SIG-M5 treated with dmso at 0.1 percent for 504 hours (cell line): ENCODE measurements around the gene ZSWIM4.
"Not testable (repeated sequence)": the region's sequence is repeated elsewhere in the genome, so short reads cannot be mapped to it uniquely, and the experiment has no call there.

Source experiments
- DNase-seq: peaks from one replicate; lab custom pipeline; 2025; ENCODE audit not compliant: unreplicated experiment; lab: John Stamatoyannopoulos, UW

ZSWIM4 gene

GRCh38 chr19:13778398-13778797 is 16.8 kb upstream of the ZSWIM4 start:
- no peak for DNase-seq

DNA sequence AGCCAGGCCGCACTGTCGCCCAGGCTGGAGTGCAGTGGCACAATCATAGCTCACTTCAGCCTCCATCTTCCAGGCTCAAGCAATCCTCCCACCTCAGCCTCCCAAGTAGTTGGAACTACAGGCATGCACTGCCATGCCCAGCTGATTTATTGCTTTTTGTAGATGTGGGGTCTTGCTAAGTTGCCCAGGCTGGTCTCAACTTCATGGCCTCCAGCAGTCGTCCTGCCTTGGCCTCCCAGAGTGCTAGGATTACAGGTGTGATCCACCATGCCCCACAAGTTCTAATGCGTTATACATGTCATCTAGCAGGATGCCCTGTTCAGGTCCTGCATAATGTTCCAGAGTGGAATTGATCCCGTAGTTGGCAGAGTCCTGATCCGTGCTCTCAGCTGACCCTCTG is 16.4 kb upstream of the ZSWIM4 start:
- no peak for DNase-seq

DNA sequence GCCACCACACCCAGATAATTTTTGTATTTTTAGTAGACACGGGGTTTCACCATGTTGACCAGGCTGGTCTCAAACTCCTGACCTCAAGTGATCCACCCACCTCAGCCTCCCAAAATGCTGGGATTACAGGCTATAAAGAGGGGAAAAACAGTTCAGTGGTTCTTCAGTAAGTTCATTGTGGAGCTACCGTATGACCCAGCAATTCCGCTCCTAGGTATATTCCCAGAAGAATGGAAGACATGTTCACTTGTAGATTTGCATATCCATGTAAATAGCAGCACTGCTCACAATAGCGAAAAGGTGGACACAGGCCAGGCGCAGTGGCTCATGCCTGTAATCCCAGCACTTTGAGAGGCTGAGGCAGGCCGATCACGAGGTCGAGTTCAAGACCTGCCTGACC is 15.4 kb upstream of the ZSWIM4 start:
- DNase-seq, result not testable (repeated sequence)

GRCh38 chr19:13781547-13781946 is 13.7 kb upstream of the ZSWIM4 start:
- no peak for DNase-seq

GRCh38 chr19:13782537-13782936 is 12.7 kb upstream of the ZSWIM4 start:
- DNase-seq, result no peak

DNA sequence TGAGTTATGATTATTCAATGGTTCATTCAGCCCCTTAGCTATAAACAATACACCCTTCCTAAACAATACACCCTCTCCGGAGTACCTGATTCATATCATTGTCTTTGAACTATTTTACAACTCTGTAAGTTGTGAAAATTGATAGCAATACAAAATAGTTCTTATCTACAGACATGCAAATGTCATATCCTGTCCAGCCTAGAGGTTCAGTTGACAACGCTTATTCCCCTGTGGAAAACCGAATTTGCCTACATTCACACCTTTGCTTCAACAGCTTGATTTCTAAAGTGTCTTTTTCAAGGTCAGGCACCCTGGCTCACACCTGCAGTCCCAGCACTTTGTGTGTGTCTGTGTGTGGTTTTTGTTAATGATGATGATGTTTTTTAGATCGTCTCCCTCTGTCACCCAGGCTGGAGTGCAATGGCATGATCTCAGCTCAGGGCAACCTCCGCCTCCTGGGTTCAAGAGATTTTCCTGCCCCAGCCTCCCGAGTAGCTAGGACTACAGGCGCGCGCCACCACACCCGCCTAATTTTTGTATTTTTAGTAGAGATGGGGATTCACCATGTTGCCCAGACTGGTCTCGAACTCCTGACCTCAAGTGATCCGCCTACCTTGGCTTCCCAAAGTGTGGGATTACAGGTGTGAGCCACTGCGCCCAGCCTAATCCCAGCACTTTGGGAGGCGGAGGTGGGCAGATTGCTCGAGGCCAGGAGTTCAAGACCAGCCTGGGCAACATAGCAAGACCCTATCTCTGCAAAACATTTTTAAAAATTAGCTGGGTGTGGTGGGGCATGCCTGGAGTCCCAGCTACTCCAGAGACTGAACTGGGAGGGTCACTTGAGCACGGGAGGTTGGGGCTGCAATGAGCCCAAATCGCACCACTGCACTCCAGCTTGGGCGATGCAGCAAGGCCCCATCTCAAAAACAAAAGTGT is 11.4 kb upstream of the ZSWIM4 start:
- DNase-seq, result no peak

- DNase-seq, result peak; percentile 16
These were observed 10.4 kb upstream of the ZSWIM4 start for GRCh38 chr19:13784731-13785452.

GRCh38 chr19:13788991-13789390 is 6.3 kb upstream of the ZSWIM4 start:
- peak; percentile 58 for DNase-seq

- DNase-seq, result peak; percentile 94
These were observed 4.9 kb upstream of the ZSWIM4 start for GRCh38 chr19:13790354-13790753.

- DNase-seq, result not testable (repeated sequence)
These were observed 1.9 kb upstream of the ZSWIM4 start for GRCh38 chr19:13793317-13793716.

GRCh38 chr19:13794398-13794756 is 866 bp upstream of the ZSWIM4 start:
- DNase-seq, result no peak

- DNase-seq, result no peak
These were observed 505 bp downstream of the ZSWIM4 start for GRCh38 chr19:13795595-13796300.

- DNase-seq, result no peak
These were observed 1.2 kb downstream of the ZSWIM4 start for GRCh38 chr19:13796301-13797057.

DNA sequence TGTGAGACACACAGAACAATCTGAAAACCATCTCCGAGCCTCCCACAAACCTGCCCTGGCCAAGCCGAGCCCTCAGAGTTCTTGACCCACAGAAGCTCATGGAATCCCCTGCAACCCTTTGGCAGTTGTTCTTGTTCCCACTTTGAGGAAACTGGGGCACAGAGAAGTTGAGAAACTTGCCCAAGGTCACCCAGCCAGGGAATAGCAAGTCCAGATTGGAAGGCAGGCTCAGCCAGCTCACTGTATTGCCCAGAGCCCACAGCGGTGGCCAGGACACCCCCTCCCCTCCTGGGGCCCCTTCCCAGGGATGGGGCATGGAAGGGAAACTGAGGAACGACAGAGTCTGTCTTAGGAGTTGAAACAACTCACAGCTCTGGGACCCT is 1.8 kb downstream of the ZSWIM4 start:
- DNase-seq, result no peak

DNA sequence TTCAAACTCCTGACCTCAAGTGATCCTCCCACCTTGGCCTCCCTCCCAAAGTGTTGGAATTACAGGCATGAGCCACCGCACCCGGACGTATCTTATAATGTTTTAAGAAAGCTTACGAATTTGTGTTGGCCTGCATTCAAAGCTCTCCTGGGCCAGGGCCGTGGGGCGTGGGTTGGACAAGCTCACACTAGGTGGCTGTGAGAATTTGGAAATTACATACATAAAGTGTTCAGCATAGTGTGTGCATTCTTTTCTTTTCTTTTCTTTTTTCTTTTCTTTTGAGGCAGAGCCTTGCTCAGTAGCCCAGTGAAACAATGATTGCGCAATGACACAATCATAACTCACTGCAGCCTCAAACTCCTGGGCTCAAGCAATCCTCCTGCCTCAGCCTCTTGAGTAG is 2.6 kb downstream of the ZSWIM4 start:
- no peak for DNase-seq

DNA sequence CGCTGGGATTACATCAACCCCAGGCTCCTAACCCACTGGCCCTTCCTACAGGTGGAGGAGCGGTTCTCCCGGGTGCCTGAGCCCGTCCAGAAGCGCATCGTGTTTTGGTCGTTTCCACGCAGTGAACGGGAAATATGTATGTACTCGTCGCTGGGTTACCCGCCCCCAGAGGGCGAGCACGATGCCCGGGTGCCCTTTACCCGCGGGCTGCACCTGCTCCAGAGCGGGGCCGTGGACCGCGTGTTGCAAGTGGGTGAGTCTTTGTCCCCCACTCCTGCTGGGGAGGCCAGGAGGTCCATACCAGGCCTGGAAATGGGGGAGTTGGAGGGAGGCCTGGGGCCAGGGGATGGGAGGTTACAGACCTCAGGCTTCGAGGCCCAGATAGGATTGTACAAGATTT is 4.4 kb downstream of the ZSWIM4 start:
- no peak for DNase-seq

DNA sequence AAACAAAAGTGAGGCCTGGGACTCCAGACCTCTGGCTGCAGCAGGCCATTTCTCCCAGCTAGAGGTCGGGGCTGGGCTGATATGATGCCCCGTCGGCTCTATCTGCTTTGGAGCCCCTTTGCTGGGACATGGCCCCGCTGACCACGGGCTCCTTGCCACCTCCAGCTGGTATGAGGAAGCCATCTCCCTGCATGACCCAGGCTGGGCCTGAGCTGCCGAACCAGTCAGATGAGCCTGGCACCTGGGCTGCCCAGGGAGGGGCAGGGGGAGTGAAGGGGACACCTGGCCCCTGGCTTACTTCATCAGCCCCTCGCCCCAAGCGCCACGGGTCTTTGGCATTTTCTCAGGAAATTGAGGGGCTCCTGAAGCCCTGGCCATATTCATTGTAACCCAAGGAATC is 7.8 kb downstream of the ZSWIM4 start:
- DNase-seq, result no peak

DNA sequence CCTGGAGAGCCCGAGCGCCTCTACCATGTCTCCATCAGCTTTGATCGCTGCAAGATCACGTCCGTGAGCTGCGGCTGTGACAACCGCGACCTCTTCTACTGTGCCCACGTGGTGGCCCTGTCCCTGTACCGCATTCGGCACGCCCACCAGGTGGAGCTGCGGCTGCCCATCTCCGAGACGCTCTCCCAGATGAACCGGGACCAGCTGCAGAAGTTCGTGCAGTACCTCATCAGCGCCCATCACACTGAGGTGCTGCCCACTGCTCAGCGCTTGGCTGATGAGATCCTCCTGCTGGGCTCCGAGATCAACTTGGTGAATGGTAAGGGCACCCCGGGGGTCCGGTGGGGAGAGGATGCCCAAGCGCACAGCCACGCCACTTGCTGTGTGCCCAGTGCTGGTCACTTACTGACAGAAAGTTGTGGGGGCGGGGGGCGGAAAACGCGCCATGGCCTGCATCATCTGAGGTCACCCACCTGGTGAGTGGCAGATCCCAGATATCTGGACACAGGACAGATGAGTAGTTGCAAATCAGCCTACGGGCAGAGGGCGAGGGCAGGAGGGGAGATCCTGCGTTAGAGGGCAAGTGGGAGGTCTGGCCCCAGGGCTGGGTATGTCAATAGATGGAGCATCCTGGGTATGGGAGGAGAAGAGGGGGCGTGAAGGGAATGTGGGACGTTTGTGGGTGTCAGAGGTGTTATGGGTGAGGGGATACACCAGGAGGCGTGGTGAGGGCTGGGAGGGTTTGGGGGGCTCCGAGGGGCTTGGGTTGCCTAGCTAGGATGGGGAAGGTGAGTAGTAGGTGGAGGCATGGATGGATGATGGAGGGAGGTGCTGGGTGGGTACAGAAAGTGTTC is 9.8 kb downstream of the ZSWIM4 start:
- no peak for DNase-seq

- no peak for DNase-seq
These were observed 11.5 kb downstream of the ZSWIM4 start for GRCh38 chr19:13806728-13807127.

GRCh38 chr19:13807421-13808021 is 12.3 kb downstream of the ZSWIM4 start:
- DNase-seq, result no peak
